Mucosa of descending colon (tissue), 3 donors: Measurements from ENCODE around the gene IL36B. TPM values are rescaled to one million over a fixed set of nuclear protein-coding genes. Genes with fewer than 3 reads are reported as not detected.

Experiments used
- ATAC-seq: fragments of 200-7000 bp; cut with Tn5 transposase; one replicate; pipeline ENCODE4 v1.9.1; 2020; ENCODE audit warnings: mild to moderate bottlenecking, moderate library complexity
- DNase-seq, 3 donors: peaks; one replicate each; pipeline ENCODE4 v3.0.0-alpha.2; 2020
- H3K36me3 ChIP-seq: fragments of 200-600 bp; one replicate; pipeline ENCODE4 v1.8.0; 2021; ENCODE audit warnings: low read depth, mild to moderate bottlenecking
- H3K4me1 ChIP-seq: fragments of 200-600 bp; one replicate; pipeline ENCODE4 v1.8.0; 2021; ENCODE audit warnings: low read depth, mild to moderate bottlenecking
- H3K4me3 ChIP-seq: fragments of 200-600 bp; one replicate; pipeline ENCODE4 v1.8.0; 2021; ENCODE audit warnings: mild to moderate bottlenecking
- H3K9me3 ChIP-seq: fragments of 200-600 bp; one replicate; pipeline ENCODE4 v1.8.0; 2021; ENCODE audit warnings: mild to moderate bottlenecking
- CTCF ChIP-seq: fragments of 200-600 bp; IDR thresholded peaks from one replicate; pipeline ENCODE4 v1.8.0; 2022; ENCODE audit warnings: antibody characterized with exemption, mild to moderate bottlenecking
- intact Hi-C, 2 donors: fragments of 100-400 bp; cut with DNase I in 1 of 2; cut with micrococcal nuclease in 1 of 2; formaldehyde crosslinking; loops; one replicate each; pipeline versions ENCODE4 v1.11.0 to v1.11.1; 2022; cut with DNase I, micrococcal nuclease
- total RNA-seq, 3 donors: library from RNA; stranded (reverse); fragmentation: NEBNext Ultra II Directional in 2 of 3; extraction: Animal tissue kit (Norgen Biotek cat#: 25700) in 2 of 3; gene quantifications; one replicate each; pipeline versions ENCODE4 v1.2.1 to v1.2.4, GENCODE V29; 2021 to 2023
- donor health status: DM: no; HTN: no; CAD: no; lungs with moderate emphysema.
- donor health status: DM: no; HTN: no; CAD: no.
- donor health status: DM: no; HTN: yes; CAD: no.

IL36B gene
- total RNA-seq, 3 donors from 2014 or later, result not detected

GRCh38 chr2:113085542-113085941, 32.9 kb upstream of the IL36B start:
- Histone ChIP-seq H3K4me3 (no peak overlapping the region), H3K9me3 (no peaks in the 10 kb centered on the region), H3K36me3 (no peaks in the 10 kb centered on the region), H3K4me1 (no peaks in the 10 kb centered on the region)
- TF ChIP-seq CTCF, result no peak
- no peak for DNase-seq
- ATAC-seq, result no peak
- intact Hi-C loops, result no loop called here

GRCh38 chr2:113084249-113085000, 31.8 kb upstream of the IL36B start:
- Histone ChIP-seq H3K4me1 (no peaks in the 10 kb centered on the region), H3K4me3 (no peak overlapping the region), H3K9me3 (no peaks in the 10 kb centered on the region), H3K36me3 (no peaks in the 10 kb centered on the region)
- ATAC-seq, result peak; percentile 75
- peak; percentile 9 for TF ChIP-seq CTCF
- intact Hi-C loops, result no loop called here
- DNase-seq, result peak in 1 of 3 donors; percentile 32

GRCh38 chr2:113083296-113083695, 30.6 kb upstream of the IL36B start:
- intact Hi-C loops, result no loop called here
- H3K9me3 ChIP-seq, result no peaks in the 10 kb centered on the region
- no peak overlapping the region for H3K4me3 ChIP-seq
- no peaks in the 10 kb centered on the region for H3K4me1 ChIP-seq
- no peak for TF ChIP-seq CTCF
- H3K36me3 ChIP-seq, result no peaks in the 10 kb centered on the region
- no peak for ATAC-seq
- DNase-seq, result no peak

GRCh38 chr2:113081488-113082210, 29.0 kb upstream of the IL36B start:
- TF ChIP-seq CTCF, result no peak
- intact Hi-C loops, result no loop called here
- no peak for ATAC-seq
- no peak overlapping the region for H3K4me3 ChIP-seq
- DNase-seq, result no peak
- no peaks in the 10 kb centered on the region for H3K4me1 ChIP-seq
- no peaks in the 10 kb centered on the region for H3K36me3 ChIP-seq
- H3K9me3 ChIP-seq, result no peaks in the 10 kb centered on the region

- ATAC-seq, result peak; percentile 32
- H3K4me3 ChIP-seq, result no peak overlapping the region
- peak in 2 of 3 donors; percentile 43 to 52 for DNase-seq
- H3K4me1 ChIP-seq, result no peaks in the 10 kb centered on the region
- intact Hi-C loops, result no loop called here
- TF ChIP-seq CTCF, result peak; percentile 50
- H3K36me3 ChIP-seq, result no peaks in the 10 kb centered on the region
- no peaks in the 10 kb centered on the region for H3K9me3 ChIP-seq
Observed at GRCh38 chr2:113080134-113080533, 27.5 kb upstream of the IL36B start.
